MV-4-11 (cell line): ENCODE results near the gene CHPF.

Experiments used
- DNase-seq: peaks from one replicate; lab custom pipeline; 2025; lab: John Stamatoyannopoulos, UW

The CHPF gene

GRCh38 chr2:219496825-219497494 is 46.6 kb downstream of the CHPF start:
- DNase-seq = no peak

- DNase-seq = no peak
These were observed 47.3 kb downstream of the CHPF start for GRCh38 chr2:219496247-219496824.

- DNase-seq = peak; percentile 54
These were observed 48.0 kb downstream of the CHPF start for GRCh38 chr2:219495531-219496122.

- no peak for DNase-seq
These were observed 48.6 kb downstream of the CHPF start for GRCh38 chr2:219494952-219495530.

- DNase-seq = no peak
These were observed 50.5 kb downstream of the CHPF start for GRCh38 chr2:219493086-219493485.

- no peak for DNase-seq
These were observed 51.0 kb downstream of the CHPF start for GRCh38 chr2:219492575-219492974.

GRCh38 chr2:219491278-219491963 is 52.2 kb downstream of the CHPF start:
- DNase-seq = no peak

- DNase-seq = no peak
These were observed 52.9 kb downstream of the CHPF start for GRCh38 chr2:219490600-219491130.

- no peak for DNase-seq
These were observed 53.4 kb downstream of the CHPF start for GRCh38 chr2:219490186-219490585.

- no peak for DNase-seq
These were observed 54.3 kb downstream of the CHPF start for GRCh38 chr2:219489315-219489714.
